NCI-H1092 treated with DMSO at 0.1 percent for 48 hours (cell line): ENCODE results near the gene PKLR.
A peak's percentile ranks its signal among the peaks of the same experiment; 100 is the strongest.
"Not testable (repeated sequence)": the region's sequence is repeated elsewhere in the genome, so short reads cannot be mapped to it uniquely, and the experiment has no call there.

Experiments
- DNase-seq: peaks from one replicate; lab custom pipeline; 2025; lab: John Stamatoyannopoulos, UW

The PKLR gene

DNA sequence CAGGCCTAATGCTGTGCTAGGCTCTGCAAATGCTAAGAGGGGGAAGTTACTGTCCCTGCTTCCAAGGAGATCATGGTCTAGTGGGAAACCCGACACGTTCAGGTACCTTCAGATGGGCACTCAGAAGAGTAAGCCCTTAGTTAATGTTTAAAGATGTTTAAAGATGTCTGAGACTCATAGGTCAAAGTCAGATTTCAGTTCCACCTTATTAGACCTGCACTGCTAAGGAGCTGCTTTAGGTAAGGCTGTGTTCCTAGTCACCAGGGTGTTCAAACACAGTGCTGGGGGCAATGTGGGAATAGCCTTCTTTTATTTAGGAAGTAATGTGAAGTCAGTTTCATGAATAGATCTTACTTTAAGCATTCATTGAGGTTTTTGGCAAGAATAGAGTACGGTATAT lies 15.7 kb upstream of the PKLR start:
- no peak for DNase-seq

DNA sequence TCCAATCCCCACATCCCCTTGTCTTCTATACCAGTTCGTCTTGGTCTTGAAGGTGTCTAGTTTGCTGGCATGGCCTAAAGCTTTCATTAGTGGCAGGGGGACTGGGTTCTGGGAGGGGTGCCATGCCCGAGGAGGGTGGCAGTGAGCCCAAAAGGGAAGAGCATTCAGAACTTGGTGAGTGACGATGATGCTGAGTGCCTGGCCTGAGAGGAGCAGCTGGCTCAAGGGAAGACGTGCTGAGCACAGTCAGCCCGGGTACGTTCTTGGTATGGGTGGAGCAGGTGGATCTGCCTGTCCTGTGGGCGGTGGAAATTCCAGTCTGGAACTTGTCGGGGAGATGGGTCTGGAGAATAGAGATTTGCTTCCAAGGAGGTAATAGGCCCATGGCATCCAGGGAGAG lies 12.0 kb upstream of the PKLR start:
- DNase-seq = no peak

GRCh38 chr1:155309423-155310021 lies 8.3 kb upstream of the PKLR start:
- DNase-seq = no peak

GRCh38 chr1:155308493-155309422 lies 7.5 kb upstream of the PKLR start, which contains the start of gene FDPS:
Gene FDPS, plus strand, starts transcription at chr1:155308866. Its CDS starts 924 bp downstream, at chr1:155309790.
- peak; percentile 100 for DNase-seq

DNA sequence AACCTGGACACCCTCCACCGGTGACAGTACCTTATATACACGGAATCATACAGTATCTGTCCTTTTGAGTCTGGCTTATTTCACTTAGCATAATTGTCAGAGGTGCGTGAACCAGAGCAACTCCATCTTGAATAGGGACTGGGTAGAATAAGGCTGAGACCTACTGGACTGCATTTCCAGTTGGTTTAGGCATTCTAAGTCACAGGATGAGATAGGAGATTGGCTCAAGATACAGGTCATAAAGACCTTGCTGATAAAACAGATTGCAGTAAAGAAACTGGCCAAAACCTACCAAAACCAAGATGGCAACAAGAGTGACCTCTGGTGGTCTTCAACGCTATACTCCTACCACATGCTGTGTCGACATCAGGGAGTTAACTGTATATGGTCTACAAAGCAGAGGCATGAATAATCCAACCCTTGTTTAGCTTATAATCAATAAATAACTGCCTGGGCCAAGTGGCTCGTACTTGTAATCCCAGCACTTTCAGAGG lies 6.1 kb upstream of the PKLR start:
- DNase-seq = peak; percentile 45

- DNase-seq = no peak
Measured at GRCh38 chr1:155305881-155306391, 4.7 kb upstream of the PKLR start.

- no peak for DNase-seq
Measured at GRCh38 chr1:155304558-155305063, 3.4 kb upstream of the PKLR start.

DNA sequence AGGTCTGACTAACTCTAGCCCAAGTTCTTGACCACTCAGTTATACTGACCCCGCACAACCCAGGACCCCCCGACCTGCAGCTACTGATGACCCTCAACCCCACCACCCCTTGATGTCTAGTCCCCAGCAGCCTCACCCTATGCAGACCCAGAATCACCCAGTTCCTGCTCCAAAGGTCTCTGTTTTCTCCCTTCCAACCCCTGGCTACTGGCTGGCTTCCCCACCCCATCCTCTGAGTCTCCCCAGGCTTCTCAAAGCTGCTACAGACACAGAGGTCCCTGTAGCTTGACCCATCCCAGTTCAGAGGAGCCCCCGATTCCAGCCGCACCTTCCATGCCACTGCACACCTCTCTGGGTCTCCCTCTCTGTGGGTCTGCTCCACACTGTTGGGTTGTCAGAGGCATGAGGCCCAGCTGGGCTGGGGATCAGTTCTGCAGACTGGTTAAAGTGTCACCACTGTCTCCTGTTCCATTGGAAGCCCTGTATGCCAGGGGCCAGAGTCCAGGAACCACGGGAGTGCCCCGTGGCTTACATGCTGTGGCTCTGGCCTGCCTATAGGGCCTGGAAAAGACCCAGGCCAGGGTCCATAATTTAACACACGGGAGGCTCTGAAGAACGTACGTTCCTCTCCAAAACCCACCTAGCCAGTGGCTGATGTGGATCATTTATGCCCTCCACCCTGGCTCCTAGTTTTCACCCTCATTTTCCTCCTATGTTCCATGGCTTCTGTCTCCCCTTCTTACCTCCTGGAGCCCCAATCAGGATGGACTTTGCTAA lies 497 bp downstream of the PKLR start:
- DNase-seq = no peak

GRCh38 chr1:155300024-155300423 lies 1.2 kb downstream of the PKLR start:
- no peak for DNase-seq

GRCh38 chr1:155297384-155297783 lies 3.9 kb downstream of the PKLR start:
- no peak for DNase-seq

- no peak for DNase-seq
Measured at GRCh38 chr1:155296661-155297060, 4.6 kb downstream of the PKLR start.

- DNase-seq = no peak
Measured at GRCh38 chr1:155295942-155296267, 5.3 kb downstream of the PKLR start.

DNA sequence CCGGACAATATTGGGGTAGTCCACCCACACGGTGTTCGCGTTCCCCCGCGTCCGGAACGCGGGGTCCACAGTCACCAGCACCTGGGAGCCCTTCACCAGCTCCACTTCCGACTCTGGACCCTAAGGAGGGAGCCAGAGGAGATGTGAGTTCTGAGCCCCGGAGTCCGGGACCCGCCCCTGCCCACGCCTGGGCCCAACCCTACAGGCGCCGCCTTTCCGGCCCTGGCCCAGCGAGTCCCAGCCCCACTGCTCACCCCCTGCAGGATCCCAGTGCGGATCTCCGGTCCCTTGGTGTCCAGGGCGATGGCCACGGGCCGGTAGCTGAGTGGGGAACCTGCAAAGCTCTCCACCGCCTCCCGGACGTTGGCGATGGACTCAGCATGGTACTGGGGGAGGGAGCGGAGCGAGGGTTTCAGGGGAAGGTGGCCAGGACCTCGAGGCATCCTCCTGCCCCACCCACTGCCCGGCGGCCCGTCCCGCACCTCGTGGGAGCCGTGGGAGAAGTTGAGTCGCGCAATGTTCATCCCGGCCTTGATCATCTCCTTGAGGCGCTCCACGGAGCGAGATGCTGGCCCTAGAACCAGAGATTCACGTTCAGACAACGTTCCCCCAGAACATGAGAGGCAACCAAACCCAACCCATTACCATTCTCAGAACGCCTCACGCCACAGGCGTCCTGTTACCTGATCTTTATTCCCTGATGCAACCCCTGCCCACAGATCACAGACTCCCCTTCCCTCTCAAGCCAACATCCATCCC lies 5.9 kb downstream of the PKLR start:
- no peak for DNase-seq

DNA sequence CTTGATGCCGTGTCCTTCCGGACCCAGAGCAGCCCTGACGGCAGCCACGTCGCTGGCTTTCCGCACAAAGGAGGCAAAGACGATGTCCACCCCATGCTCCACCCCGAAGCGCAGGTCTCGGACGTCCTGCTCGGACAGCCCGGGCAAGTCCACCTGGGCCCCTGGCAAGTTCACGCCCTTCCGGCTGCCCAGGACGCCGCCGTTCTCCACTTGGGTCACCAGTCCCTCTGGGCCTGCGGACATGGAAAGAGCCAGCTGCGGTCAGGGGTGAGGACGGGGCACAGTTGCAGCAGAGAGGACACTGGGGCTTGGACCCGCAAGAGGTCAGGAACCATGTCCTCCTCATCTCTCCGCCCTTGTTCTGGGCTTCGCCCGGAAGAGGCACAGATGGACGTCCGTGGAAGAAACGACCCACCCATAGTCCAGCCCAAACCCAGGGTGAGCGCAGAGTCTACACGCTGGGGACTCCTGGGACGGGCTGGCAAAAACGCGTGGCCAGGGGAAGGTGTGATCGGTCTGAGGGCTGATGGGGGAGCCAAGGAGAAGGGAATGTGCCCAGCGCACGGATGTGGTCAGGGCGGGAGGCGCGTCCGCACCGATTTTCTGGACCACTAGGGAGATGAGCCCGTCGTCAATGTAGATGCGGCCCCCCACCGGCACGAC lies 6.6 kb downstream of the PKLR start:
- DNase-seq = no peak

- DNase-seq = no peak
Measured at GRCh38 chr1:155293086-155293749, 8.0 kb downstream of the PKLR start.

- not testable (repeated sequence) for DNase-seq
Measured at GRCh38 chr1:155291006-155291405, 10.2 kb downstream of the PKLR start.

GRCh38 chr1:155287987-155288543 lies 13.2 kb downstream of the PKLR start:
- no peak for DNase-seq

GRCh38 chr1:155286544-155286943 lies 14.7 kb downstream of the PKLR start:
- DNase-seq = no peak

- no peak for DNase-seq
Measured at GRCh38 chr1:155285631-155286044, 15.6 kb downstream of the PKLR start.

- DNase-seq = no peak
Measured at GRCh38 chr1:155285063-155285462, 16.2 kb downstream of the PKLR start.
